Inferior parietal cortex (tissue), 1 donor: ENCODE data around the gene ACKR4.
"Not testable (repeated sequence)": the region's sequence is repeated elsewhere in the genome, so short reads cannot be mapped to it uniquely, and the experiment has no call there.

Experiments
- DNase-seq: peaks from one replicate; pipeline ENCODE4 v3.0.0-alpha.2; 2016; ENCODE audit errors: extremely low spot score

The ACKR4 gene

GRCh38 chr3:132594498-132594897, 2.6 kb upstream of the ACKR4 start:
- no peak for DNase-seq

- no peak for DNase-seq
Measured at GRCh38 chr3:132595014-132595413, 2.1 kb upstream of the ACKR4 start.

GRCh38 chr3:132596326-132596725, 744 bp upstream of the ACKR4 start:
- DNase-seq, result no peak

- DNase-seq, result no peak
Measured at GRCh38 chr3:132597660-132598059, 590 bp downstream of the ACKR4 start.

- DNase-seq, result no peak
Measured at GRCh38 chr3:132598181-132598580, 1.1 kb downstream of the ACKR4 start.

GRCh38 chr3:132600614-132601013, 3.5 kb downstream of the ACKR4 start:
- not testable (repeated sequence) for DNase-seq

- no peak for DNase-seq
Measured at GRCh38 chr3:132605374-132605792, 8.3 kb downstream of the ACKR4 start.

GRCh38 chr3:132606085-132606484, 9.0 kb downstream of the ACKR4 start:
- no peak for DNase-seq

GRCh38 chr3:132606620-132607019, 9.6 kb downstream of the ACKR4 start:
- not testable (repeated sequence) for DNase-seq

- not testable (repeated sequence) for DNase-seq
Measured at GRCh38 chr3:132615301-132615700, 18.2 kb downstream of the ACKR4 start.

- DNase-seq, result no peak
Measured at GRCh38 chr3:132615881-132616280, 18.8 kb downstream of the ACKR4 start.

- no peak for DNase-seq
Measured at GRCh38 chr3:132616780-132617179, 19.7 kb downstream of the ACKR4 start.

GRCh38 chr3:132622148-132622547, 25.1 kb downstream of the ACKR4 start:
- no peak for DNase-seq

GRCh38 chr3:132622761-132623160, 25.7 kb downstream of the ACKR4 start:
- no peak for DNase-seq

GRCh38 chr3:132623646-132624045, 26.6 kb downstream of the ACKR4 start:
- no peak for DNase-seq

- no peak for DNase-seq
Measured at GRCh38 chr3:132624790-132625189, 27.7 kb downstream of the ACKR4 start.

GRCh38 chr3:132625613-132626012, 28.5 kb downstream of the ACKR4 start:
- DNase-seq, result no peak

- DNase-seq, result no peak
Measured at GRCh38 chr3:132626955-132627354, 29.9 kb downstream of the ACKR4 start.

GRCh38 chr3:132628157-132628556, 31.1 kb downstream of the ACKR4 start:
- no peak for DNase-seq

- DNase-seq, result no peak
Measured at GRCh38 chr3:132629928-132630327, 32.9 kb downstream of the ACKR4 start.

GRCh38 chr3:132630612-132631011, 33.5 kb downstream of the ACKR4 start:
- DNase-seq, result no peak

- DNase-seq, result no peak
Measured at GRCh38 chr3:132635052-132635451, 38.0 kb downstream of the ACKR4 start.

GRCh38 chr3:132637590-132637989, 40.5 kb downstream of the ACKR4 start:
- no peak for DNase-seq

GRCh38 chr3:132638706-132639105, 41.6 kb downstream of the ACKR4 start:
- DNase-seq, result no peak

GRCh38 chr3:132641427-132641826, 44.4 kb downstream of the ACKR4 start:
- not testable (repeated sequence) for DNase-seq
